IMR-90 (cell line): ENCODE data around the gene TSKU.

Experiments
- CEBPB ChIP-seq: IDR thresholded peaks from 2 replicates; pipeline ENCODE4 v1.6.1; 2012; ENCODE audit warnings: low read depth, low read length, improper control_type of control experiment
- FOS ChIP-seq: fragments of 150-350 bp; IDR thresholded peaks from 2 replicates; pipeline ENCODE4 v1.6.1; 2016; ENCODE audit warnings: low read depth, low read length
- POLR2A ChIP-seq: IDR thresholded peaks from 2 replicates; pipeline ENCODE4 v1.6.1; 2012; ENCODE audit warnings: mild to moderate bottlenecking, low read depth, low read length
- RAD21 ChIP-seq: IDR thresholded peaks from 2 replicates; pipeline ENCODE4 v1.6.1; 2012; ENCODE audit warnings: low read length, improper control_type of control experiment
- RCOR1 ChIP-seq: IDR thresholded peaks from 2 replicates; pipeline ENCODE4 v1.6.1; 2012; ENCODE audit warnings: mild to moderate bottlenecking, low read length, improper control_type of control experiment; ENCODE audit not compliant: insufficient replicate concordance
- TF ChIP-seq, protein P1 (sequence below): conservative IDR thresholded peaks from 2 replicates; pipeline ENCODE4 v1.5.1; 2012; ENCODE audit warnings: mild to moderate bottlenecking, low read depth, low read length, improper control_type of control experiment

DNA sequence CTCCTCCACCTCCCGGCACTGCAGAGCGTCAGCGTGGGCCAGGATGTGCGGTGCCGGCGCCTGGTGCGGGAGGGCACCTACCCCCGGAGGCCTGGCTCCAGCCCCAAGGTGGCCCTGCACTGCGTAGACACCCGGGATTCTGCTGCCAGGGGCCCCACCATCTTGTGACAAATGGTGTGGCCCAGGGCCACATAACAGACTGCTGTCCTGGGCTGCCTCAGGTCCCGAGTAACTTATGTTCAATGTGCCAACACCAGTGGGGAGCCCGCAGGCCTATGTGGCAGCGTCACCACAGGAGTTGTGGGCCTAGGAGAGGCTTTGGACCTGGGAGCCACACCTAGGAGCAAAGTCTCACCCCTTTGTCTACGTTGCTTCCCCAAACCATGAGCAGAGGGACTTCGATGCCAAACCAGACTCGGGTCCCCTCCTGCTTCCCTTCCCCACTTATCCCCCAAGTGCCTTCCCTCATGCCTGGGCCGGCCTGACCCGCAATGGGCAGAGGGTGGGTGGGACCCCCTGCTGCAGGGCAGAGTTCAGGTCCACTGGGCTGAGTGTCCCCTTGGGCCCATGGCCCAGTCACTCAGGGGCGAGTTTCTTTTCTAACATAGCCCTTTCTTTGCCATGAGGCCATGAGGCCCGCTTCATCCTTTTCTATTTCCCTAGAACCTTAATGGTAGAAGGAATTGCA lies 13.5 kb downstream of the TSKU start:
- TF ChIP-seq, protein P1, sequence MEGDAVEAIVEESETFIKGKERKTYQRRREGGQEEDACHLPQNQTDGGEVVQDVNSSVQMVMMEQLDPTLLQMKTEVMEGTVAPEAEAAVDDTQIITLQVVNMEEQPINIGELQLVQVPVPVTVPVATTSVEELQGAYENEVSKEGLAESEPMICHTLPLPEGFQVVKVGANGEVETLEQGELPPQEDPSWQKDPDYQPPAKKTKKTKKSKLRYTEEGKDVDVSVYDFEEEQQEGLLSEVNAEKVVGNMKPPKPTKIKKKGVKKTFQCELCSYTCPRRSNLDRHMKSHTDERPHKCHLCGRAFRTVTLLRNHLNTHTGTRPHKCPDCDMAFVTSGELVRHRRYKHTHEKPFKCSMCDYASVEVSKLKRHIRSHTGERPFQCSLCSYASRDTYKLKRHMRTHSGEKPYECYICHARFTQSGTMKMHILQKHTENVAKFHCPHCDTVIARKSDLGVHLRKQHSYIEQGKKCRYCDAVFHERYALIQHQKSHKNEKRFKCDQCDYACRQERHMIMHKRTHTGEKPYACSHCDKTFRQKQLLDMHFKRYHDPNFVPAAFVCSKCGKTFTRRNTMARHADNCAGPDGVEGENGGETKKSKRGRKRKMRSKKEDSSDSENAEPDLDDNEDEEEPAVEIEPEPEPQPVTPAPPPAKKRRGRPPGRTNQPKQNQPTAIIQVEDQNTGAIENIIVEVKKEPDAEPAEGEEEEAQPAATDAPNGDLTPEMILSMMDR, result no peak
- TF ChIP-seq RAD21 (no peak), FOS (no peak), POLR2A (no peak), RCOR1 (no peak), CEBPB (no peak)
